WTC11 (cell line): ENCODE results near the gene CLRN3. TPM values are rescaled to one million over a fixed set of nuclear protein-coding genes. Genes with fewer than 3 reads are reported as not detected.

Source experiments
- ATAC-seq: fragments of 200-7000 bp; cut with Tn5 transposase; 2 replicates; pipeline ENCODE4 v1.10.0; 2021; ENCODE audit warnings: mild to moderate bottlenecking, moderate library complexity
- CTCF ChIA-PET: fragments of 300-600 bp; sonication (Branson Sonifier 250); formaldehyde crosslinking; loops from one replicate; lab custom pipeline; 2021; ENCODE audit warnings: antibody characterized with exemption; lab: Charles Lee
- POLR2A ChIA-PET: fragments of 350-600 bp; sonication (Branson Sonifier 250); formaldehyde crosslinking; loops from one replicate; lab custom pipeline; 2021; ENCODE audit warnings: antibody characterized with exemption; lab: Charles Lee
- DNase-seq: peaks from one replicate; pipeline ENCODE4 v3.0.0; 2021; ENCODE audit warnings: low spot score
- H3K27ac Mint-ChIP-seq: 2 replicates; pipeline ENCODE4 v1.8.0; 2021; ENCODE audit warnings: mixed read lengths
- H3K27me3 Mint-ChIP-seq: 2 replicates; pipeline ENCODE4 v1.8.0; 2021; ENCODE audit warnings: low read depth, mild to moderate bottlenecking, moderate library complexity, mixed read lengths
- H3K36me3 Mint-ChIP-seq: 2 replicates; pipeline ENCODE4 v1.8.0; 2021; ENCODE audit warnings: mixed read lengths
- H3K4me1 Mint-ChIP-seq: 2 replicates; pipeline ENCODE4 v1.8.0; 2022; ENCODE audit warnings: mixed read lengths
- H3K4me3 Mint-ChIP-seq: 2 replicates; pipeline ENCODE4 v1.8.0; 2021; ENCODE audit warnings: mild to moderate bottlenecking, moderate library complexity, mixed read lengths
- H3K9me3 Mint-ChIP-seq: 2 replicates; pipeline ENCODE4 v1.8.0; 2021; ENCODE audit warnings: mixed read lengths
- ATF1 ChIP-seq: sonication (generic); formaldehyde crosslinking; IDR thresholded peaks from 2 replicates; pipeline ENCODE4 v1.8.1; 2023; ENCODE audit warnings: mild to moderate bottlenecking, moderate library complexity, missing genetic modification reagents
- ATF2 ChIP-seq: sonication (generic); formaldehyde crosslinking; IDR thresholded peaks from 2 replicates; pipeline ENCODE4 v1.8.1; 2022; ENCODE audit warnings: low read depth, missing genetic modification reagents, borderline replicate concordance
- CTCF ChIP-seq: fragments of 200-600 bp; IDR thresholded peaks from 2 replicates; pipeline ENCODE4 v1.8.0; 2022; ENCODE audit warnings: antibody characterized with exemption
- GRHL2 ChIP-seq: fragments of 250-450 bp; sonication (Bioruptor Pico); IDR thresholded peaks from 2 replicates; pipeline ENCODE4 v1.8.0; 2022; ENCODE audit warnings: mild to moderate bottlenecking, moderate library complexity; ENCODE audit not compliant: insufficient replicate concordance, severe bottlenecking
- IRF1 ChIP-seq: sonication (generic); formaldehyde crosslinking; IDR thresholded peaks from 2 replicates; pipeline ENCODE4 v1.8.0; 2023; ENCODE audit warnings: missing genetic modification reagents
- KAT7 ChIP-seq: sonication (generic); formaldehyde crosslinking; IDR thresholded peaks from 2 replicates; pipeline ENCODE4 v1.8.1; 2023; ENCODE audit warnings: missing genetic modification reagents, mild to moderate bottlenecking, borderline replicate concordance
- MXD4 ChIP-seq: fragments of 250-450 bp; sonication (Bioruptor Pico); IDR thresholded peaks from 2 replicates; pipeline ENCODE4 v1.8.0; 2021; ENCODE audit warnings: mild to moderate bottlenecking, moderate library complexity, borderline replicate concordance
- NFATC4 ChIP-seq: fragments of 250-450 bp; sonication (Bioruptor Pico); IDR thresholded peaks from 2 replicates; pipeline ENCODE4 v1.9.0; 2021; ENCODE audit warnings: mild to moderate bottlenecking
- NR1H2 ChIP-seq: sonication (generic); formaldehyde crosslinking; IDR thresholded peaks from 2 replicates; pipeline ENCODE4 v1.9.0; 2021; ENCODE audit warnings: mild to moderate bottlenecking, moderate library complexity, missing genetic modification reagents
- RORB ChIP-seq: fragments of 250-450 bp; sonication (Bioruptor Pico); IDR thresholded peaks from 2 replicates; pipeline ENCODE4 v1.9.0; 2021; ENCODE audit warnings: mild to moderate bottlenecking
- TP53 ChIP-seq: sonication (generic); formaldehyde crosslinking; IDR thresholded peaks from 2 replicates; pipeline ENCODE4 v1.8.1; 2023; ENCODE audit warnings: mild to moderate bottlenecking, missing genetic modification reagents
- USF1 ChIP-seq: sonication (generic); formaldehyde crosslinking; IDR thresholded peaks from 2 replicates; pipeline ENCODE4 v1.8.0; 2022; ENCODE audit warnings: mild to moderate bottlenecking, missing genetic modification reagents
- ZBTB21 ChIP-seq: sonication (generic); formaldehyde crosslinking; IDR thresholded peaks from 2 replicates; pipeline ENCODE4 v1.8.1; 2023; ENCODE audit warnings: mild to moderate bottlenecking, missing genetic modification reagents, borderline replicate concordance
- ZNF423 ChIP-seq: fragments of 250-450 bp; sonication (Bioruptor Pico); IDR thresholded peaks from 2 replicates; pipeline ENCODE4 v2.1.2; 2022; ENCODE audit warnings: mild to moderate bottlenecking, moderate library complexity
- total RNA-seq: library from RNA; stranded (reverse); gene quantifications from 3 replicates; pipeline ENCODE4 v1.2.3, GENCODE V29; 2021
- TF ChIP-seq, protein P1 (sequence below): sonication (generic); formaldehyde crosslinking; IDR thresholded peaks from 2 replicates; pipeline ENCODE4 v1.8.0; 2023; ENCODE audit warnings: mild to moderate bottlenecking, missing genetic modification reagents
- TF ChIP-seq, protein P2 (sequence below): fragments of 250-450 bp; sonication (Bioruptor Pico); IDR thresholded peaks from 2 replicates; pipeline ENCODE4 v1.9.0; 2021; ENCODE audit warnings: mild to moderate bottlenecking, borderline replicate concordance

Gene CLRN3
- total RNA-seq, 1 experiment from 2014 or later = not detected

DNA sequence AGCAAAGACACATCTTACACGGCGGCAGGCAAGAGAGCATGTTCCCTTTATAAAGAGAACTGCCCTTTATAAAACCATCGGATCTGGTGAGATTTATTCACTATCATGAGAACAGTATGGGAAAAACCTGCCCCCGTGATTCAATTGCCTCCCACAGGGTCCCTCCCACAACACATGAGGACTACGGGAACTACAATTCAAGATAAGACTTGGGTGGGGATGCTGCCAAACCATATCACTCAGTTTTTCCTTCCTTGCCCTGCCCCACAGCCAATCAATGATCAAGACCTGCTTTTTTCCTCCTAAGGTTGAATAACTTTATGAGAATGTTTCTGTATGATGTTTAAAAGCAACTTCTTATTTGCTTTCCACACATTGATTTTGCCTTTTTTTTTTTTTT lies 11.0 kb upstream of the CLRN3 start:
- peaks cover 7% of the 10 kb centered on the region; the same call in 1 of the 2 replicates for H3K9me3 Mint-ChIP-seq
- TF ChIP-seq, protein P1, sequence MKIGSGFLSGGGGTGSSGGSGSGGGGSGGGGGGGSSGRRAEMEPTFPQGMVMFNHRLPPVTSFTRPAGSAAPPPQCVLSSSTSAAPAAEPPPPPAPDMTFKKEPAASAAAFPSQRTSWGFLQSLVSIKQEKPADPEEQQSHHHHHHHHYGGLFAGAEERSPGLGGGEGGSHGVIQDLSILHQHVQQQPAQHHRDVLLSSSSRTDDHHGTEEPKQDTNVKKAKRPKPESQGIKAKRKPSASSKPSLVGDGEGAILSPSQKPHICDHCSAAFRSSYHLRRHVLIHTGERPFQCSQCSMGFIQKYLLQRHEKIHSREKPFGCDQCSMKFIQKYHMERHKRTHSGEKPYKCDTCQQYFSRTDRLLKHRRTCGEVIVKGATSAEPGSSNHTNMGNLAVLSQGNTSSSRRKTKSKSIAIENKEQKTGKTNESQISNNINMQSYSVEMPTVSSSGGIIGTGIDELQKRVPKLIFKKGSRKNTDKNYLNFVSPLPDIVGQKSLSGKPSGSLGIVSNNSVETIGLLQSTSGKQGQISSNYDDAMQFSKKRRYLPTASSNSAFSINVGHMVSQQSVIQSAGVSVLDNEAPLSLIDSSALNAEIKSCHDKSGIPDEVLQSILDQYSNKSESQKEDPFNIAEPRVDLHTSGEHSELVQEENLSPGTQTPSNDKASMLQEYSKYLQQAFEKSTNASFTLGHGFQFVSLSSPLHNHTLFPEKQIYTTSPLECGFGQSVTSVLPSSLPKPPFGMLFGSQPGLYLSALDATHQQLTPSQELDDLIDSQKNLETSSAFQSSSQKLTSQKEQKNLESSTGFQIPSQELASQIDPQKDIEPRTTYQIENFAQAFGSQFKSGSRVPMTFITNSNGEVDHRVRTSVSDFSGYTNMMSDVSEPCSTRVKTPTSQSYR (CRISPR knock-in tag) = no peak
- TF ChIP-seq GRHL2 (CRISPR knock-in tag) (no peak), MXD4 (no peak), TP53 (CRISPR knock-in tag) (no peak), ZNF423 (CRISPR knock-in tag) (no peak), USF1 (no peak), NFATC4 (CRISPR knock-in tag) (no peak), KAT7 (CRISPR knock-in tag) (no peak), IRF1 (CRISPR knock-in tag) (no peak)
- TF ChIP-seq, all 79 proteins: peak for 0
- ChIA-PET POLR2A (no interaction called here), CTCF (no interaction called here)
- DNase-seq = no peak
- H3K27ac Mint-ChIP-seq = no peak overlapping the region
- no peaks in the 10 kb centered on the region for H3K36me3 Mint-ChIP-seq
- H3K27me3 Mint-ChIP-seq = peaks cover 17% of the 10 kb centered on the region
- H3K4me1 Mint-ChIP-seq = peaks cover 3% of the 10 kb centered on the region
- ATAC-seq = no peak
- no peak overlapping the region for H3K4me3 Mint-ChIP-seq

GRCh38 chr10:127899766-127900387 lies 7.1 kb upstream of the CLRN3 start:
- ChIA-PET CTCF (interaction anchor here (0.7 kb wide), 1 partner anchor 184 kb away, joined by 3 read pairs; no protein-coding TSS in a partner anchor), POLR2A (no interaction called here)
- Mint-ChIP-seq H3K9me3 (peaks cover 18% of the 10 kb centered on the region), H3K36me3 (no peaks in the 10 kb centered on the region), H3K27ac (no peak overlapping the region), H3K27me3 (no peaks in the 10 kb centered on the region), H3K4me3 (no peak overlapping the region), H3K4me1 (no peaks in the 10 kb centered on the region)
- ATAC-seq = no peak
- DNase-seq = no peak
- TF ChIP-seq TP53 (CRISPR knock-in tag) (no peak), ZBTB21 (CRISPR knock-in tag) (no peak), ATF1 (CRISPR knock-in tag) (no peak), RORB (CRISPR knock-in tag) (no peak), NR1H2 (CRISPR knock-in tag) (no peak), CTCF (no peak), ATF2 (no peak)
- TF ChIP-seq, protein P2, sequence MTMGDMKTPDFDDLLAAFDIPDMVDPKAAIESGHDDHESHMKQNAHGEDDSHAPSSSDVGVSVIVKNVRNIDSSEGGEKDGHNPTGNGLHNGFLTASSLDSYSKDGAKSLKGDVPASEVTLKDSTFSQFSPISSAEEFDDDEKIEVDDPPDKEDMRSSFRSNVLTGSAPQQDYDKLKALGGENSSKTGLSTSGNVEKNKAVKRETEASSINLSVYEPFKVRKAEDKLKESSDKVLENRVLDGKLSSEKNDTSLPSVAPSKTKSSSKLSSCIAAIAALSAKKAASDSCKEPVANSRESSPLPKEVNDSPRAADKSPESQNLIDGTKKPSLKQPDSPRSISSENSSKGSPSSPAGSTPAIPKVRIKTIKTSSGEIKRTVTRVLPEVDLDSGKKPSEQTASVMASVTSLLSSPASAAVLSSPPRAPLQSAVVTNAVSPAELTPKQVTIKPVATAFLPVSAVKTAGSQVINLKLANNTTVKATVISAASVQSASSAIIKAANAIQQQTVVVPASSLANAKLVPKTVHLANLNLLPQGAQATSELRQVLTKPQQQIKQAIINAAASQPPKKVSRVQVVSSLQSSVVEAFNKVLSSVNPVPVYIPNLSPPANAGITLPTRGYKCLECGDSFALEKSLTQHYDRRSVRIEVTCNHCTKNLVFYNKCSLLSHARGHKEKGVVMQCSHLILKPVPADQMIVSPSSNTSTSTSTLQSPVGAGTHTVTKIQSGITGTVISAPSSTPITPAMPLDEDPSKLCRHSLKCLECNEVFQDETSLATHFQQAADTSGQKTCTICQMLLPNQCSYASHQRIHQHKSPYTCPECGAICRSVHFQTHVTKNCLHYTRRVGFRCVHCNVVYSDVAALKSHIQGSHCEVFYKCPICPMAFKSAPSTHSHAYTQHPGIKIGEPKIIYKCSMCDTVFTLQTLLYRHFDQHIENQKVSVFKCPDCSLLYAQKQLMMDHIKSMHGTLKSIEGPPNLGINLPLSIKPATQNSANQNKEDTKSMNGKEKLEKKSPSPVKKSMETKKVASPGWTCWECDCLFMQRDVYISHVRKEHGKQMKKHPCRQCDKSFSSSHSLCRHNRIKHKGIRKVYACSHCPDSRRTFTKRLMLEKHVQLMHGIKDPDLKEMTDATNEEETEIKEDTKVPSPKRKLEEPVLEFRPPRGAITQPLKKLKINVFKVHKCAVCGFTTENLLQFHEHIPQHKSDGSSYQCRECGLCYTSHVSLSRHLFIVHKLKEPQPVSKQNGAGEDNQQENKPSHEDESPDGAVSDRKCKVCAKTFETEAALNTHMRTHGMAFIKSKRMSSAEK = no peak
- TF ChIP-seq, all 79 proteins: peak for 0
